GM21381 (cell line): Measurements from ENCODE around the gene NDUFB6.
"Not testable (repeated sequence)": the region's sequence is repeated elsewhere in the genome, so short reads cannot be mapped to it uniquely, and the experiment has no call there.

ENCODE experiments used
- ATAC-seq: cut with Tn5 transposase; IDR thresholded peaks from one replicate; pipeline ENCODE4 v1.9.1; 2021; ENCODE audit warnings: mild to moderate bottlenecking, moderate library complexity; ENCODE audit not compliant: unreplicated experiment

The NDUFB6 gene

GRCh38 chr9:32571969-32572899, 725 bp downstream of the NDUFB6 start:
- ATAC-seq = peak; percentile 87

DNA sequence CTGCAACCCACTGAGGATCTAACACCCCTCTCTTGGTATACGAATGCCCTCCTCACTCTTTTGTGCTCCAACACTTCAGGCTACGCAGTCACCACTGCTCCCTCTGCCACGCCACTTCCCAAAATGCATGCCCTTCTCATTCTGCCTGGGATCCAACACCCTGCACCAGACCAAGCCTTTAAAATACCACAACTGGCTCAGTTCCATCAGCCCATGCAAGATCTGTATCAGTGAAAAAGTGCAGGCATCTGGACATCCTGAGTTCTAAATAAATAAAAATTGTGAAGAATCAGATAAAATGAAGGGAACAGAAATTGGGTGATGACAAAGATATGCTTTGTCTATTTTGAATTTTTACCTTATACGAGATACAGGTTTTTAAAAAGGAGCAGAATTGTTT, 2.7 kb downstream of the NDUFB6 start:
- no peak for ATAC-seq

- no peak for ATAC-seq
Measured at GRCh38 chr9:32566770-32567169, 6.2 kb downstream of the NDUFB6 start.

DNA sequence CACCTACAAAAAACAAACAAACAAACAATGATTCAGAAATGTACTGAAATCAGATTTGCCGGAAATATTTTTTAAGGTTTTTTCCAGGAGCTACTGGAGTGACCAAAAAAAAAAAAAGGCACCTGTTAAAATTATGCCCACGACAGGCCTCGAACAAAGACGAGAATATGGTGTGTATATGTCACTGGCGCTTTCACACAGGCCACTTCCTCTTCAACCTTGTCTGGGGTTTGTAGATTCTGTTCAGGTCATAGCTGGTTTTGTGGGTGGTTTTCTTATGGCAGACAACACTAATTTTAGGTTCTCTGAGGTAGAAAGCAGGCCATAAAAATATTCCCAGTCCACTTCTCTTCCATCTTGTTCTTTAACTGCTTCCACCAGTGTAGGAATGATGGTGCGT, 7.0 kb downstream of the NDUFB6 start:
- no peak for ATAC-seq

GRCh38 chr9:32558408-32558934, 14.5 kb downstream of the NDUFB6 start:
- ATAC-seq = no peak

GRCh38 chr9:32554591-32554990, 18.4 kb downstream of the NDUFB6 start:
- no peak for ATAC-seq

- ATAC-seq = no peak
Measured at GRCh38 chr9:32554107-32554506, 18.9 kb downstream of the NDUFB6 start.

- ATAC-seq = peak; percentile 69
Measured at GRCh38 chr9:32552172-32552872, 20.6 kb downstream of the NDUFB6 start, which contains the start of the genes SMIM27 and TOPORS. Gene SMIM27 (plus strand): TSS chr9:32552327. CDS start chr9:32552435, 108 bp downstream. Gene TOPORS (minus strand): TSS chr9:32552586. CDS start chr9:32552436, 150 bp downstream.

DNA sequence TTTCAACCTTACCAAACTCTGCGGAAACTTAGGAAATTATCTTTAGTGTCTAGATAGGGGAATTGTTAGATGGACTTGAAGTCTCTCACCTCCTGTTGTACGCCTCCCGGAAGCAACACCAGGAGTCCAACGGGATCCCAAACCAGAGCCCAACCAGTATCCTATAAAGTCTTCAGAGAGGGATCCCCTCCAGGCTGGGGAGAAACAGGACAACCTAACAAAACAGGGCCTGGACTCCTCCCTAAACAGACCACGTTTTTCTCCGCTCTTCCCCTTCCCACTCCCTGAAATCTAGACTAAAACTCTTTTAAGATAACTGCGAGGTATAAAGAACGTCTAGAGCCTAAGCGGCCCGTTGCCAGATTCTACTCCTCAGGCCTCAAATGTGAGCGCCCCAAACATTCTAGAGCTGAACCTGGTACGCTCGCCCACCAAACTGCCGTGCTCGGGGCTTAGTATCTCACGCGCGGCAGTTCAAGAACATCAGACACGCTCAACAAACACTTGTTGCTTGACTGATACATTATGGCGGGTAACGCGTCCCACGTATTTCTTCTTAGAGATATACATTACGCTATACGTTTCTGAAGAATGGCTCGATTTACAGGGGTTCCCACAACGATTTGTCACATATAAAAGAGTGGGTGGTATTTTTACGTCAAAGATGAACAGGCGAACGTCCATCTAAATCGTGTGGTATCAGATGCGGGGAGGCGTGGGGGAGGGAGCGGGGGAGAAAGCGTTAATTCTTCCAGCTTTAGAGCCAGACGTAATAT, 21.5 kb downstream of the NDUFB6 start:
- ATAC-seq = peak; percentile 5

GRCh38 chr9:32550562-32551275, 22.2 kb downstream of the NDUFB6 start:
- peak; percentile 62 for ATAC-seq

DNA sequence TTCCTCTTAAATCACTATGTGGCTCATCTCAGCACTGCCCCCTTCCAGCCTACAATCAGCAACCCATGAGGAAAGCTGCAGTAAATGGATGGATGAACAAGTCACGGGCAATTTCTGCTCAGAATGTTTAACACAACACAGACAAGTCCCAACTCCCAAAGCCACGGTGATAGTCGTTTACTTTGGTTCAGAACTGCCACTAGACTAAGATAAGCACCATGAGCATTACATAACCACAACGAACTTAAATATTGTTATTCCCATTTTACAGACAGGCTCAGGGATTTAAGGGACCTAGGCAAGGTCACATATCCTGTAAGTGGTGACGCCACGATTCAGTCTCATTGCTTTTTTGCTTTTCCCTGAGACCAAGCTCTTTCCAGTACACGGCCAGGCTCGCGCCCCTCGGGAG, 22.8 kb downstream of the NDUFB6 start:
- no peak for ATAC-seq

DNA sequence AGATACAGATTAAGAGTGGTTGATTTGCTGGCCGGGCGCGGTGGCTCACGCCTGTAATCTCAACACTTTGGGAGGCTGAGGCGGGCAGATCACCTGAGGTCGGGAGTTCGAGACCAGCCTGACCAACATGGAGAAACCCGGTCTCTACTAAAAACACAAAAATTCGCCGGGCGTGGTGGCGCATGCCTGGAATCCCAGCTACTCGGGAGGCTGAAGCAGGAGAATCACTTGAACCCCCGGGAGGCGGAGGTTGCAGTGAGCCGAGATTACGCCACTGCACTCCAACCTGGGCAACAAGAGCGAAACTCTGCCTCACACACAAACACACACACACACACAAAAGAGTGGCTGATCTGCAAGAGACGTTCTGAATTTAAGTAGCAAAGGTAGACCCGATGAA, 24.7 kb downstream of the NDUFB6 start:
- ATAC-seq = not testable (repeated sequence)

- no peak for ATAC-seq
Measured at GRCh38 chr9:32545884-32546283, 27.1 kb downstream of the NDUFB6 start.

DNA sequence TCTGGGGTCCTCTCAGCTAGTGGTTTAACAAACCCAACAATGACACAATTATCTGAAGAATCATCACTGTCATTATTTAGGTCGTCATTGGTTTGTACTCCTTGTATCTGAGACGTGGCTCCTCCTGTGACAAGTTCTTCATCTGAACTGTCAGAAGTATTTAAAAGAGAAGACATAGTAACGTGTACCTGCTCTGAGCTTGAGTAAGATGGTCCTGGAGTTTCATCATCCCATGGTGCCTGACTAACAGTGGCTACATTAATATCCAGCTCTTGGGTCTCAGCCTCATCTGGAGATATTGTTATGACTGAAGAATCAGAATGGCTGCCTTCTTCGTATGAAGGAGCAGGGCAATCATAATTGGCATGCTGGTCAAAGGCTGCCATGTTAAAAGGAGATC, 29.9 kb downstream of the NDUFB6 start:
- ATAC-seq = no peak

DNA sequence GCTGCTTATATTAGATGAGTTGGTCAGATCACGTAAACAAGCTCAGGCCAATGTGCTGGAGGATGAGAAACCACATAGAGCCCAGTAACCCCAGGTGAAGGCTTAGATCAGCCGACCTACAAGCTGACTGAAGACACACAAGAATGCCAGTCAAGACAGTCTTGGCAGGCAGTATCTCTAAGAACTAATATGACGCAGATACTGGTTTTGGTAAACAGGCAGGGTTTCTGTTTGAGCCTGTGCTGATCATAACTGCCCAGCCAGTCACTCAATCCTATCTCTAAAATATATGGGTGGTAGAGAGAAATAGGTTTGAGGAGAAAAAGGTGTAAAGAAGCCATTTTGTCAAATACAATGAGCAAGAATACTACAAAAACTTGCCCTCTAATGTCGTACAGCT, 39.1 kb downstream of the NDUFB6 start:
- ATAC-seq = no peak

DNA sequence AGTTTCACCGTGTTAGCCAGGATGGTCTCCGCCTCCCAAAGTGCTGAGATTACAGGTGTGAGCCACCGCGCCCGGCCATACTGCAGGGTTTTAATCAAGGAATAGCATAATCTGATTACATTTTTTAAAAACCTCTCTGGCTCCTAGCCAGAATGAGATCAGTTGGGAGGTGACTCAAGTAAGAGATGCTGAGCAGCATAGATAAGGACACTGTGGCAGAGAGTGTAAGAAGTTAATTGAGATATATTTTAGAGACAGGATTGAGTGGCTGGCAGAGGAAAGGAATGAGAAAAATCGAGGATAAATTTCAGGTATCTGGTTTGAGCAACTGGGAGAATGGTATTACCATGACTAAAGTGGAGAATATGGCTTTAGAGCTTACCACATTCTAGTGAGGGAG, 39.6 kb downstream of the NDUFB6 start:
- no peak for ATAC-seq

DNA sequence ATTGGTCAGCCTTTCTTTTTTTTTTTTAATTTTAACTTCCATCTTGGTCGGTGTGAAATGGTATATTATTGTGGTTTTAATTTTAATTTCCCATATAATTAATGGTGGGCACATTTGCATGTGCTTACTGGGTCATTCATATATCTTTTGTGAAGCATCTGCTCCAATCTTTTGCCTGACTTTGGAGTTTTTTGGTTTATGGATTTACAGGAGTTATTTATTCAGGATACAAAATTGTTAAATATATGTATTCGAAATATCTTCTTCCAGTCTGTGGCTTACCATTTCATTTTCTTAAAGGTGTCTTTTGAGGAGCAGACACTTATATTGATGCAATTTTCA, 46.3 kb downstream of the NDUFB6 start:
- ATAC-seq = no peak

DNA sequence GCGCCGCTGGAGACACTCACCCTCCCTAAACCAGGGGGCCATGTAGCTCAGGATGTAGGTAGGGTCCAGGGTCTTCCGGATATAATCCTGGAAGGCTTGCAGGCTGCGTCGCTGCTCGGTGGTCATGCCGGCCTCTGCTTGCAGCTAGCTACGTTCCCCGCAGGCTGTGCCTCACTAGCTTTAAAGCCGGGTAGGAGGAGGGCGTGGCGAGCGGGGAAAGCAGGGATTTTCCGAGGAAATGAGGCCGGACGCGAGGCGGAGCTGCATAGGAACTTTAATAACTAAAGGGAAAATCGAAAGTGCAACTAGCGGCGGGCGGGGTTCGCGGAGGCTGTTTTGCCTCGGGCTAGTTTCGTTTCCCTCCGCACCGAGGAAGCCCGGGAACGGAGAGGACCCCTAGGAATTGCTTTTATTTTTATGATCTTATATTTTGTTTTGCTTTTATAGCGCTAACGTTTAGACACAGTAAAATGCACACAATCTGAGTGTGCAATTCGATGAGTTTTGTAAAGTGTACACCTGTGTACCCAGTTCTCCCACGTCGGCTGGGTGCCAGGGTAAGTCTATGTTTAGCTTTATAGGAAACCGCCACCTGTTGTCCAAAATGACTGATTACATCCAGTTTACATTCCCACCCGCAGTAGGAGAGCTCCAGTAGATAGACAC, 46.8 kb downstream of the NDUFB6 start, which contains the start of gene RIGI:
TSS of gene RIGI (minus strand) at position 156 of the 666 bp plus-strand sequence. CDS start at position 126, 30 bp downstream.
- ATAC-seq = peak; percentile 71

- peak; percentile 14 for ATAC-seq
Measured at GRCh38 chr9:32525709-32526030, 47.3 kb downstream of the NDUFB6 start.
